H9 (cell line): ENCODE results near the gene OR51A4. TPM values are rescaled to one million over a fixed set of nuclear protein-coding genes. Genes with fewer than 3 reads are reported as not detected.

Experiments used
- DNase-seq: peaks from one replicate; pipeline ENCODE4 v3.0.0-alpha.2; 2017
- H2AFZ ChIP-seq: one replicate; pipeline ENCODE4 v1.6.1; 2013; ENCODE audit warnings: mild to moderate bottlenecking, low read length, control low read depth, moderate library complexity
- H2AK5ac ChIP-seq: 2 replicates; pipeline ENCODE4 v1.6.1; 2013; ENCODE audit warnings: low read length, control low read depth, mixed read lengths; ENCODE audit not compliant: insufficient read length
- H2BK120ac ChIP-seq: one replicate; pipeline ENCODE4 v1.6.1; 2013; ENCODE audit warnings: low read depth, mild to moderate bottlenecking, low read length, control low read depth, inconsistent platforms; ENCODE audit not compliant: poor library complexity, severe bottlenecking
- H2BK12ac ChIP-seq: 2 replicates; pipeline ENCODE4 v1.6.1; 2013; ENCODE audit warnings: low read length, control low read depth, mixed read lengths, low read depth; ENCODE audit not compliant: insufficient read length
- H2BK15ac ChIP-seq: 2 replicates; pipeline ENCODE4 v1.6.1; 2013; ENCODE audit warnings: low read depth, low read length, control low read depth
- H2BK20ac ChIP-seq: one replicate; pipeline ENCODE4 v1.6.1; 2013; ENCODE audit warnings: low read depth, mild to moderate bottlenecking, low read length, control low read depth, inconsistent platforms; ENCODE audit not compliant: poor library complexity, severe bottlenecking
- H2BK5ac ChIP-seq: 2 replicates; pipeline ENCODE4 v1.6.1; 2013; ENCODE audit warnings: low read length, control low read depth, mixed read lengths; ENCODE audit not compliant: insufficient read length
- H3K14ac ChIP-seq: 2 replicates; pipeline ENCODE4 v1.6.1; 2013; ENCODE audit warnings: low read length, control low read depth; ENCODE audit not compliant: insufficient read depth
- H3K18ac ChIP-seq: 2 replicates; pipeline ENCODE4 v1.6.1; 2013; ENCODE audit warnings: low read depth, mild to moderate bottlenecking, mixed read lengths, low read length, control low read depth; ENCODE audit not compliant: insufficient read length
- H3K23ac ChIP-seq: 2 replicates; pipeline ENCODE4 v1.6.1; 2013; ENCODE audit warnings: low read length, control low read depth, mixed read lengths, low read depth; ENCODE audit not compliant: insufficient read length
- H3K23me2 ChIP-seq: 2 replicates; pipeline ENCODE4 v1.6.1; 2013; ENCODE audit warnings: low read depth, mild to moderate bottlenecking, mixed read lengths, low read length, control low read depth; ENCODE audit not compliant: insufficient read length, poor library complexity, severe bottlenecking
- H3K27ac ChIP-seq: 2 replicates; pipeline ENCODE4 v1.5.1; 2013; ENCODE audit warnings: low read length, control low read depth, mixed read lengths, low read depth; ENCODE audit not compliant: insufficient read length
- H3K27me3 ChIP-seq: 2 replicates; pipeline ENCODE4 v1.6.1; 2013; ENCODE audit warnings: low read length, control low read depth, inconsistent platforms; ENCODE audit not compliant: insufficient read depth
- H3K4ac ChIP-seq: 2 replicates; pipeline ENCODE4 v1.6.1; 2013; ENCODE audit warnings: low read depth, mild to moderate bottlenecking, control low read depth, inconsistent platforms, low read length, moderate library complexity
- H3K4me1 ChIP-seq: 2 replicates; pipeline ENCODE4 v1.6.1; 2013; ENCODE audit warnings: low read length, control low read depth, inconsistent platforms; ENCODE audit not compliant: insufficient read depth
- H3K4me2 ChIP-seq: 2 replicates; pipeline ENCODE4 v1.6.1; 2013; ENCODE audit warnings: low read length, control low read depth, mixed read lengths; ENCODE audit not compliant: insufficient read length, insufficient read depth
- H3K56ac ChIP-seq: 2 replicates; pipeline ENCODE4 v1.6.1; 2013; ENCODE audit warnings: low read depth, mild to moderate bottlenecking, mixed read lengths, low read length, control low read depth; ENCODE audit not compliant: insufficient read length
- H3K79me1 ChIP-seq: 2 replicates; pipeline ENCODE4 v1.6.1; 2013; ENCODE audit warnings: low read depth, mild to moderate bottlenecking, moderate library complexity, low read length, control low read depth, inconsistent platforms; ENCODE audit not compliant: insufficient read depth, poor library complexity, severe bottlenecking
- H3K79me2 ChIP-seq: 2 replicates; pipeline ENCODE4 v1.6.1; 2013; ENCODE audit warnings: low read length, control low read depth, inconsistent platforms; ENCODE audit not compliant: insufficient read depth
- H3K9ac ChIP-seq: 2 replicates; pipeline ENCODE4 v1.6.1; 2013; ENCODE audit warnings: low read length, control low read depth, mixed read lengths; ENCODE audit not compliant: insufficient read length; ENCODE audit errors: extremely low read depth
- H3K9me3 ChIP-seq: one replicate; pipeline ENCODE4 v1.6.1; 2013; ENCODE audit warnings: low read depth, low read length, inconsistent platforms; ENCODE audit not compliant: control insufficient read depth
- H3T11ph ChIP-seq: one replicate; pipeline ENCODE4 v1.6.1; 2013; ENCODE audit warnings: mild to moderate bottlenecking, low read length, control low read depth, inconsistent platforms
- H4K20me1 ChIP-seq: one replicate; pipeline ENCODE4 v1.6.1; 2013; ENCODE audit not compliant: control insufficient read depth, insufficient read length, insufficient read depth
- H4K5ac ChIP-seq: 2 replicates; pipeline ENCODE4 v1.6.1; 2013; ENCODE audit warnings: low read depth, mild to moderate bottlenecking, mixed read lengths, low read length, control low read depth; ENCODE audit not compliant: insufficient read length
- H4K8ac ChIP-seq: replicated peaks from 2 replicates; pipeline ENCODE4 v1.6.1; 2013; ENCODE audit warnings: low read length, control low read depth, mixed read lengths, low read depth; ENCODE audit not compliant: insufficient read length
- H4K91ac ChIP-seq: 2 replicates; pipeline ENCODE4 v1.6.1; 2013; ENCODE audit warnings: low read depth, mild to moderate bottlenecking, moderate library complexity, mixed read lengths, low read length, control low read depth; ENCODE audit not compliant: insufficient read length
- H3K27ac Mint-ChIP-seq, 3 experiments: 2 replicates in 2 of 3; 3 replicates in 1 of 3; pipeline ENCODE4 v1.8.0; 2020 to 2021; ENCODE audit warnings: mixed read lengths in 3 of 3, mild to moderate bottlenecking in 1 of 3, moderate library complexity in 1 of 3
- H3K27me3 Mint-ChIP-seq: 2 replicates; pipeline ENCODE4 v1.8.0; 2021; ENCODE audit warnings: low read depth, mild to moderate bottlenecking, moderate library complexity, mixed read lengths
- H3K36me3 Mint-ChIP-seq, 3 experiments: 2 replicates in 2 of 3; 3 replicates in 1 of 3; pipeline ENCODE4 v1.8.0; 2020 to 2021; ENCODE audit warnings: low read depth in 3 of 3, mixed read lengths in 3 of 3; ENCODE audit not compliant: insufficient read depth in 1 of 3
- H3K4me1 Mint-ChIP-seq, 2 experiments: 2 replicates each; pipeline ENCODE4 v1.8.0; 2020; ENCODE audit warnings: mixed read lengths in 2 of 2
- H3K4me3 Mint-ChIP-seq, 2 experiments: 2 replicates in 1 of 2; 3 replicates in 1 of 2; pipeline ENCODE4 v1.8.0; 2020 to 2021; ENCODE audit warnings: mild to moderate bottlenecking in 2 of 2, mixed read lengths in 2 of 2, moderate library complexity in 1 of 2
- H3K9me3 Mint-ChIP-seq, 2 experiments: 2 replicates in 1 of 2; 3 replicates in 1 of 2; pipeline ENCODE4 v1.8.0; 2020; ENCODE audit warnings: mild to moderate bottlenecking in 2 of 2, mixed read lengths in 2 of 2, moderate library complexity in 1 of 2
- WGBS: extraction: QIAGEN DNeasy Blood & Tissue Kit; methylation state at CpG from one replicate; pipeline ENCODE4 v1.1.7; 2013; ENCODE audit warnings: missing lambda C conversion rate, low lambda C conversion rate, mixed read lengths; ENCODE audit not compliant: insufficient read length; ENCODE audit errors: extremely low coverage; 5-methylcytosine and 5-hydroxymethylcytosine counted together
- total RNA-seq: library from RNA; stranded (reverse); gene quantifications from 2 replicates; pipeline ENCODE4 v1.2.1, GENCODE V29; 2021
- TF ChIP-seq, protein P1 (sequence below): fragments of 200-600 bp; sonication (generic); conservative IDR thresholded peaks from 3 replicates; pipeline ENCODE4 v1.8.0; 2021; ENCODE audit warnings: antibody characterized with exemption, mild to moderate bottlenecking

The OR51A4 gene
- total RNA-seq, 1 experiment from 2014 or later, result not detected

DNA sequence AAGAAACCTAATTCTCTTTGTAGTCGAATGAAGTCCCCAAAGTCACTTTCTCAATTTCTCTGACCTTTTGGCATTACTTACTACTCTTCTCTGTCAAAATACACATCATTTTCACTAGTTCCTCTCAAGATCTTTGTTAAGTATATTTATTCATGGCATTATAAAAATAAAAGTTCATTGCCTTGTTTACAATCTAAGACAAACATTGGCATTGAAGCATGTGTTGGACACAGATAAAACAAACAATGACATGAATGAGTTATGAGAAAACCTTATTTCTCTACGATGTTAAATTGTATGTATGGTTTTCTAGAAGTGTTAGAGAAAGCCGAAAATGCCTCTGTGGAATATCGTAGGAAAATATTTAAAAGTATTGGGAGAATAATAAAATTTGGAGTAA is 14.7 kb downstream of the OR51A4 start:
- no peak for DNase-seq

More for the DNA sequence above, 14.7 kb downstream of the OR51A4 start:
- no peaks in the 10 kb centered on the region for H3K36me3 Mint-ChIP-seq
- no peak overlapping the region for H3K56ac ChIP-seq
- no peak overlapping the region for H3K14ac ChIP-seq
- H3K27me3 ChIP-seq, result no peaks in the 10 kb centered on the region
- H3K79me2 ChIP-seq, result no peaks in the 10 kb centered on the region
- no peaks in the 10 kb centered on the region for H3K9me3 ChIP-seq
- no peaks in the 10 kb centered on the region for H4K20me1 ChIP-seq
- no peaks in the 10 kb centered on the region for H3K4me1 Mint-ChIP-seq
- H2BK20ac ChIP-seq, result no peak overlapping the region
- no peak overlapping the region for H2AK5ac ChIP-seq
- H4K8ac ChIP-seq, result no peak overlapping the region
- no peak overlapping the region for H3K23ac ChIP-seq
- H3K27ac ChIP-seq, result no peak overlapping the region
- H3K18ac ChIP-seq, result no peak overlapping the region
- H2BK120ac ChIP-seq, result no peak overlapping the region
- no peaks in the 10 kb centered on the region for H3K9me3 Mint-ChIP-seq
- H3K79me1 ChIP-seq, result no peaks in the 10 kb centered on the region
- H3T11ph ChIP-seq, result no peak overlapping the region
- H3K4me1 ChIP-seq, result no peaks in the 10 kb centered on the region
- no peak overlapping the region for H2BK5ac ChIP-seq
- H4K91ac ChIP-seq, result no peak overlapping the region
- H3K4me3 Mint-ChIP-seq, result no peak overlapping the region
- no peaks in the 10 kb centered on the region for H3K23me2 ChIP-seq
- H3K4ac ChIP-seq, result no peak overlapping the region
- TF ChIP-seq, protein P1, sequence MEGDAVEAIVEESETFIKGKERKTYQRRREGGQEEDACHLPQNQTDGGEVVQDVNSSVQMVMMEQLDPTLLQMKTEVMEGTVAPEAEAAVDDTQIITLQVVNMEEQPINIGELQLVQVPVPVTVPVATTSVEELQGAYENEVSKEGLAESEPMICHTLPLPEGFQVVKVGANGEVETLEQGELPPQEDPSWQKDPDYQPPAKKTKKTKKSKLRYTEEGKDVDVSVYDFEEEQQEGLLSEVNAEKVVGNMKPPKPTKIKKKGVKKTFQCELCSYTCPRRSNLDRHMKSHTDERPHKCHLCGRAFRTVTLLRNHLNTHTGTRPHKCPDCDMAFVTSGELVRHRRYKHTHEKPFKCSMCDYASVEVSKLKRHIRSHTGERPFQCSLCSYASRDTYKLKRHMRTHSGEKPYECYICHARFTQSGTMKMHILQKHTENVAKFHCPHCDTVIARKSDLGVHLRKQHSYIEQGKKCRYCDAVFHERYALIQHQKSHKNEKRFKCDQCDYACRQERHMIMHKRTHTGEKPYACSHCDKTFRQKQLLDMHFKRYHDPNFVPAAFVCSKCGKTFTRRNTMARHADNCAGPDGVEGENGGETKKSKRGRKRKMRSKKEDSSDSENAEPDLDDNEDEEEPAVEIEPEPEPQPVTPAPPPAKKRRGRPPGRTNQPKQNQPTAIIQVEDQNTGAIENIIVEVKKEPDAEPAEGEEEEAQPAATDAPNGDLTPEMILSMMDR, result no peak
- H3K27me3 Mint-ChIP-seq, result no peaks in the 10 kb centered on the region; the same call in none of the 2 replicates
- H3K9ac ChIP-seq, result no peak overlapping the region
- H3K4me2 ChIP-seq, result no peak overlapping the region
- no peak overlapping the region for H4K5ac ChIP-seq
- no peak overlapping the region for H2AFZ ChIP-seq
- H3K27ac Mint-ChIP-seq, result no peak overlapping the region
- no peak overlapping the region for H2BK15ac ChIP-seq
- 100% methylated on average over 3 of the region's 4 CpGs for WGBS
- no peak overlapping the region for H2BK12ac ChIP-seq
